HG03354 (cell line): ENCODE measurements around the gene SLC16A3.

Source experiments
- ATAC-seq: cut with Tn5 transposase; IDR thresholded peaks from one replicate; pipeline ENCODE4 v1.9.1; 2021; ENCODE audit warnings: mild to moderate bottlenecking; ENCODE audit not compliant: unreplicated experiment, poor library complexity, severe bottlenecking

SLC16A3 gene

GRCh38 chr17:82278786-82279391 is 50.0 kb downstream of the SLC16A3 start:
- ATAC-seq: no peak

DNA sequence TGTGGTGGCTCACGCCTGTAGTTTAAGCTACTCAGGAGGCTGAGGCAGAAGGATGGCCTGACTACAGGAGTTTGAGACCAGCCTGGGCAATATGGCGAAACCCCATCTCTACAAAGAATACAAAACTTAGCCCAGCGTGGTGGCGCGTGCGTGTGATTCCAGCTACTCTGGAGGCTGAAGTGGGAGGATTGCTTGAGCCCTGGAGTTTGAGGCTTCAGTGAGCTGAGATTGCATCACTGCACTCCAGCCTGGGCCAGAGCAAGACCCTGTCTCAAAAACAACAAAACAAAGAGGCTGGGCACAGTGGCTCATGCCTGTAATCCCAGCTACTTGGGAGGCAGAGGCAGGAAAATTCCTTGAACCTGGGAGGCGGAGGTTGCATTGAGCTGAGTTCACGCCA is 51.7 kb downstream of the SLC16A3 start:
- ATAC-seq: no peak

- ATAC-seq: no peak
Measured at GRCh38 chr17:82281076-82281475, 52.2 kb downstream of the SLC16A3 start.

DNA sequence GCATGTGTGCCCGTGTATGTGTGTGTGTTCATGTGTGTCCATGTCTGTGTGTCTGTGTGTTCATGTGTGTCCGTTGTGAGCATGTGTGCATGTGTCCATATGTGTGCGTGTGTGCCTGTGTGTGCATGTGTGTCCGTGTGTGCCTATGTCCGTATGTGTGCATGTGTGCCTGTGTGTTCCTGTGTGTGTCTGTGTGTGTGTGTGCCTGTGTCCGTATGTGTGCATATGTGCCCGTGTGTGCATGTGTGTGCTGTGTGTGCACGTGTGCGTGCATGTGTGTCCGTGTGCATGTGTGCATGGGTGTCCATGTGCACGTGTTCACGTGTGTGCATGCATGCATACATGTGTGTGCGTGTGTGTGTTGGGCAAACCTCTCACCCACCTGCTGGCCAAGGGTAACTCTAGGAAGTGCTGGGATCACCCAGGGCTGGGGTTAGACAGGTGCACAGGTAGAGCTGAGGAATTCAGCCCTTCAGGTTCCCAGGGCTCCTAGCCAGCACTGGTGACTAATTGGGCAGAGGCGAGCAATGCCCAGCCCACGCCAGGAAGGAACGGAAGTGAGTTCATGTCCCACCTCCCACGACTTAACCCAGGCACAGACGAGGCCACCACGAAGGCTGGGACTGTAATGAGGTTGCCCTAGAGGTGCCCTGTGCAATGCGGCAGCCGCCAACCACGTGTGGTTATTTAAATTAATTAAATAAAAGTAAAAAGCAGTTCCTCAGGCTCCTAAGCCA is 52.8 kb downstream of the SLC16A3 start:
- no peak for ATAC-seq

DNA sequence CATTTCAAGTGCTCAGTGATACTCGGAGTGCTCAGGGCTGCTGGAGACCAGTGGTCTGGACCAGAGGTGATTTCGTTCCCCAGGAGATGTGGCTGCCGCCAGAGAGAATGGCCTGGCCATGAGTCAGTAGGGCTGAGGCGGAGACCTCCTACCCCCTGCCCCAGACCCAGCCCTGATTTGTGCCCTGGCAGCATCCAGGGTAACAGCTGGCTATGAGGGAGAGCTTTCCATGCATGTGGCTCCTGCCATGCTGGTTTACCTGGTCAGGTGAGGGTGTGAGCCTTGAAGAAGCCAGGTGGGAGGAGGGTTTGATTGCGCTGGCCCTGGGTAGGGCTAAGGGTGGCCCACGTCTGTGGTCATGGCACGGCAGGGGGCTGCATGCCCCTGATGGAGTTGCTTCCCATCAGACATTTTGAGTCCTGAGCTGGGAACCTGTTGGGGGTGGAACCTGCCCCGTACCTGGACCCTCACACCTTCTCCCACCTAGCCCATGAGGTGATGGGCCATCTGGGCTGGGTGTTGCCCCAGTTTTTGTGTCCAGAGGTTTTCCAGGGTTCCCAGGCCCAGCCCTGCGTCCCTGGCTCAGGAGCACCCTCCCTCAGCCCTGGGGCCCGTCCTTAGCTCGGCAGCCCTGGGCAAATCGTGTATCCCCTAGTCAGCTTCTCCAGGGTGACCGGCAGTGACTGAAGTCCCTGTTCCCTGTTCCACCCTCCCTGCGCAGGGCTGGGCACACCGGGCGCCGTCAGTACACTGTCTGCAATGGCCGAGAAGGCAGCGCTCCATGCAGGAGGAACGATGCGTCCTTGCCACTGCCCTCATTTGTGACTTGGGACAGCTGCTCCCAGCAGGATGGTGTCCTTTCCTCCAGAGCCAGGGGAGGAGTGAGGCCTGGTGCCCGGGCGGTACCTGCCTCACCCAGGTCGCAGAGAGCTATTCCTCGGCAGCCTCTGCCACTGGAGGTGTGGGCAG is 53.7 kb downstream of the SLC16A3 start:
- ATAC-seq: no peak

DNA sequence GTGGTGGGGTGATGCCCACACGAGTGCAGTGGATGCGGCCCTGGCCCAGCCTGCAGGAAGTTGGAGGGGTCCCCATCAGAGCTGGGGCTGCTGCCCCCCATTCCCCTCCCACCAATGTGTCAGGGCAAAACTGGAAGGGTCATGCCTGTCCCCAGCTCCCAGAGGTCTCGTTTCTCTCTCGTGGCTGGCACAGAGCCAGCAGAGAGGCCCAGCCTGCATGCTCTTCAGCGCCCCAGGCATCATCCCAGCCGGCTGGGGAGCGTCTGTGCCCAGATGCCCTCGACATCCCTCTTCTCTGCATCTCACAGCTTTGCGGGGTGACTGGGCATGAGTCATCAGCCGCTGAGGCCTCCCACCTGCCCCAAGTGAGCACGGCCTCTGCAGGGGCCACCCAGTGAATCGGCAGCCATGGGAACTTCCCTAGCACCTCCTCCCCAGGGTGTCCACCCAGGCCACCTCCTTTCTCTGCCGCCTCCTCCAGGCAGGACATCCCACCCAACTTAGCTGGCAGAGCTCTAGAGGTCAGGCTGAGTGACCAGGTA is 54.4 kb downstream of the SLC16A3 start:
- ATAC-seq: no peak

GRCh38 chr17:82285141-82285540 is 56.3 kb downstream of the SLC16A3 start:
- ATAC-seq: no peak

GRCh38 chr17:82287013-82287867 is 58.4 kb downstream of the SLC16A3 start:
- no peak for ATAC-seq

DNA sequence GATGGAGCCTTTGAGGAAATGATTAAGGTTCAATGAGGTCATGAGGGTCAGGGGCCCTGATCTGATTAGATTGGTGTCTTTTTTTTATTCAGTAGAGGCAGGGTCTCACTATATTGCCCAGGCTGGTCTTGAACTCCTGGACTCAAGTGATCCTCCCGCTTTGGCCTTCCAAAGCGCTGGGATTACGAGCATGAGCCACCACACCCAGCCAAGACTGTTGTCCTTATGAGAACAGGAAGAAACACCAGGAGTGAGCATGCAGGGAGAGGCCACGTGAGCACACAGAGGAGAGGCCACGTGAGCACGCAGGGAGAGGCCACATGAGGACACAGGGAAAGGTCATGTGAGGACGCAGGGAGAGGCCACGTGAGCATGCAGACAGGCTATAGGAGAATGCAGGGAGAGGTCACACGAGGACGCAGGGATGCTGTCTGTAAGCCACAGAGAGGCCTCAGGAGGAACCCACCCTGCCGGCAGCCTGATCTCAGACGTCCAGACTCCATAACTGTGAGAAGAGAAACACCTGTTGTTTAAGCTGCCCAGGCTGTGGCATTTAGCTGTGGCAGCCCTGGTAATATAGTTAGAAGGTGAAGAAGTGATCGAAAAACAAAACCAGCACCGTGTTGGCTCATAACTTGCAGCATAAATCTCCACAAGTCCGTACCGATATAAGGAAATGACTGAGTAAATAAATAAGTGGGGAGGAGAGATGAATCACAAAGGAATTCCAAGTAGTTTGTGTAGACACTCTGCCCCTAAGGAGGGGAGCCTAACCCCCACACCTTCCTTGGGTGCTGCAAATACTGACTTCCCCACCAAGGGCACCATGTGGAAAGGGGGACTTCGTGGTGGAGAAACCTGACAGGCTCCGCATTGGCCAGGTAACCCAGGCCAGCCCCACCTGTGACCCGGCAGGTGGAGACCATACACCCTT is 59.3 kb downstream of the SLC16A3 start:
- no peak for ATAC-seq
